Iris pigment epithelial cell (primary cell): ENCODE results near the gene PCDHGC4.

Source experiments
- DNase-seq: peaks from one replicate; pipeline ENCODE4 v3.0.0-alpha.2; 2011; ENCODE audit warnings: low read depth

The PCDHGC4 gene

DNA sequence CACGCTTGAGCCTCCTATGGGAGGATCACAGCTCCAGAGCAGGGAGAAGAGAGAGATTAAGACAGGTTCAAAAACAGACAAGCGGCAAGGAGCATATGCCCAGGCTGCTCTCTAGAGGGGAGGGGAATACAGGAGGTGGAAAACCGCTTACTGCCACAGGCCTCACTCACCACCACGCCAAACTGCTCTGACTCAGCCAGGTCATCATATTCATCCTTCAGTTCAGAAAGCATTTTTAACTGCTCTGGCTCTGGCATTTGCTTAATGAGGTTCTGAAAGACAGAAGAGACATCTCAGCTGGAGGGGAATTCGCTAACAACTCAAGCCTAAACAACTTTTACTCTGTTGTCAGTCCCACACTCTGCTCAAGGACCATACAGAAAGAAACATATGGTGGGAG is 44.2 kb downstream of the PCDHGC4 start:
- peak; percentile 83 for DNase-seq

DNA sequence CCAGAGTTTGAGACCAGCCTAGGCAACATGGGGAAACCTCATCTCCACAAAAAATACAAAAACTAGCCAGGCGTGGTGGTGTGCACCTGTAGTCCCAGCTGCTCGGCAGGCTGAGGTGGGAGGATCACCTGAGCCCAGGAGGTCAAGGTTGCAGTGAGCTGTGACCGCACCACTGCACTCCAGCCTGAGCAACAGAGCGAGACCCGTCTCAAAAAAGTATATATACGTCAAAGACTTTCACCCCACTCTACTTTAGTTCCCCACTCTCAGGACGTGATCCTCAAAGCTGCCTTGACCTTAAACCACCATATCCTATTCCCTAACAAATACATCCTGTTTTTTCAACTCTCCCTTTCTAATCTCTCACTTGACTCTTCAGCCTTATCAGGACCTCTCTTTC is 45.0 kb downstream of the PCDHGC4 start:
- no peak for DNase-seq

DNA sequence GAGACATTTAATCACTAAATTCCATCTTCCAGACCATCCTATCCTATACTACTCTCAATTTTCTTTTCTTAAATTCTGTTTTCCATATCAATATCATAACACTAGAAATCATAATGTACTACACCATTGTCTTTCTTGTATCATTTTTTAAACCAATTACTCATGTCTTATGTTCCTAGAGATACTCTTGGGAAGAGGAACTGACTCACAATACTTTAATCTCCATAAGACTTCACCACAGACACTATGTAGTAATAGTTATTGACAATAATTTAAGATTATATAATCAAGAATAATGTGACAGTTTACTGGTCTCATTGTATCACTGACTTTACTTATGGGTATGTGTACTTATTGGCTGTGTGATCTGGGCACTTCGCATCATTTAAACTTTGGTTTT is 47.9 kb downstream of the PCDHGC4 start:
- DNase-seq = peak; percentile 60

DNA sequence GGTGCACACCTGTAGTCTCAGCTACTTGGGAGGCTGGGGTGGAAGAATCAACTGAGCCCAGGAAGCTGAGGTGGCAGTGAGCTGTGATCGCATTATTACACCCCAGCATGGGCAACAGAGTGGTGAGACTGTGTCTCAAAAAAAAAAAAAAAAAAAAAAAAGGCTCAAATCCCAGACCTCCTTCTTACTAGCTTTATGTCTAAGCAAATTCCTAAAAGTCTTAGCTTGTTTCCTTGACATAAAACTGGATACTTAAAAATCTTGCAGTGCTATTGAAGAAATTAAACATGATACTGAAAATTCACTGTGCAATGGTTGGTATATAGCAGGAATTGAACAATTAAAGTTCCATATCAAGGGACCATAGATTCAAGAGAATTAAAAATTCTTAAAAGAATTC is 49.1 kb downstream of the PCDHGC4 start:
- DNase-seq = peak; percentile 17

DNA sequence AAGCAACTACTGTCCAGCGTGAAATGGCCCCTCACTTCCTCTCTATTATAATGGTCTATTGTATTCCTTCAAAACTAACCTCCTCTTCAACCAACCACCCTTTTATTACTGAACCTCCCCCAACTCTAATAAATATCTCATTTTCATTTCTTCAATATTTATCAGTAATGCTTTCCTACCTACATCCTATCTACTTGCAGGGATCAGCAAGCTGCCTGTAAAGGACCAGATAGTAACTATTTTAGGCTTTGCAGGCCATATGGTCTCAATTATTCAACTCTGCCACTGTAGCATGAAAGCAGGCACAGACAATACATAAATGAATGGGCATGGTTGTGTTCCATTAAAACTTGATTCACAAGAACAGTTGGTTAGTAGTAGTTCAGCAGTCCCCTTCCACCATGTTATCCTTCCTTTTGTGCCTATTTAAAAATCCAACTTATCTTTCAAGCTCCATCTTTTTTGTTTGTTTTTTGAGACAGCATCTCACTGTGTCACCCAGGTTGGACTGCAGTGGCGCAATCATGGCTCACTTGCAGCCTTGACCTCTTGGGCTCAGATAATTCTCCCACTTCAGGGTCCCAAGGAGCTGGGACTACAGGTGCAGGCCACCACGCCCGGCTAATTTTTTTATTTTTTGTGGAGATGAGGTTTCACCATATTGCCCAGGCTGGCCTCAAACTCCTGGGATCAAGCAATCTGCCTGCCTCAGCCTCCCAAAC is 49.8 kb downstream of the PCDHGC4 start:
- no peak for DNase-seq
